Keratinocyte (primary cell): ENCODE results near the gene C10orf90. TPM values are rescaled to one million over a fixed set of nuclear protein-coding genes. Genes with fewer than 3 reads are reported as not detected.

Source experiments
- DNase-seq: peaks from one replicate; pipeline ENCODE4 v3.0.0-alpha.2; 2011; ENCODE audit warnings: low read depth, missing footprints, low spot score
- FAIRE-seq: peaks from 2 replicates; lab custom pipeline; 2011; peaks lifted over from hg19 to GRCh38; lab: Jason Lieb, UNC
- H2AFZ ChIP-seq: 2 replicates; pipeline ENCODE4 v1.6.0; 2012; ENCODE audit warnings: low read length, control low read depth, inconsistent platforms; ENCODE audit not compliant: control insufficient read depth
- H3K27ac ChIP-seq: 2 replicates; pipeline ENCODE4 v1.5.1; 2011; ENCODE audit warnings: low read length; ENCODE audit not compliant: control insufficient read depth, insufficient read depth
- H3K27me3 ChIP-seq: 3 replicates; pipeline ENCODE4 v1.6.0; 2011; ENCODE audit warnings: low read length; ENCODE audit not compliant: control insufficient read depth, insufficient read depth; ENCODE audit errors: extremely low read depth
- H3K36me3 ChIP-seq, 2 experiments: 2 replicates in 1 of 2; 3 replicates in 1 of 2; pipeline ENCODE4 v1.5.1; 2011; ENCODE audit warnings: low read length in 2 of 2, mild to moderate bottlenecking in 1 of 2; ENCODE audit not compliant: control insufficient read depth in 2 of 2, insufficient read depth in 2 of 2; ENCODE audit errors: extremely low read depth in 1 of 2
- H3K4me1 ChIP-seq: 3 replicates; pipeline ENCODE4 v1.5.1; 2011; ENCODE audit warnings: low read length; ENCODE audit not compliant: control insufficient read depth, insufficient read depth; ENCODE audit errors: extremely low read depth
- H3K4me2 ChIP-seq: 3 replicates; pipeline ENCODE4 v1.6.0; 2011; ENCODE audit warnings: low read depth, low read length; ENCODE audit not compliant: control insufficient read depth, insufficient read depth; ENCODE audit errors: extremely low read depth
- H3K4me3 ChIP-seq, 3 experiments: fragments of 200-600 bp in 1 of 3; sonication (generic) in 1 of 3; 2 replicates in 2 of 3; 3 replicates in 1 of 3; pipeline ENCODE4 v1.5.1; 2011 to 2016; ENCODE audit warnings: low read length in 3 of 3, mild to moderate bottlenecking in 3 of 3, control low read depth in 2 of 3, inconsistent platforms in 1 of 3, low read depth in 1 of 3, mixed read lengths in 1 of 3, mixed run types in 1 of 3, moderate library complexity in 1 of 3; ENCODE audit not compliant: control insufficient read depth in 2 of 3, insufficient read depth in 2 of 3; ENCODE audit errors: extremely low read depth in 1 of 3
- H3K79me2 ChIP-seq: 2 replicates; pipeline ENCODE4 v1.6.0; 2012; ENCODE audit warnings: low read length; ENCODE audit not compliant: control insufficient read depth, insufficient read depth
- H3K9ac ChIP-seq: 3 replicates; pipeline ENCODE4 v1.6.0; 2011; ENCODE audit warnings: low read length; ENCODE audit not compliant: control insufficient read depth, insufficient read depth; ENCODE audit errors: extremely low read depth
- H3K9me1 ChIP-seq: 3 replicates; pipeline ENCODE4 v1.6.0; 2011; ENCODE audit warnings: low read length; ENCODE audit not compliant: control insufficient read depth, insufficient read depth; ENCODE audit errors: extremely low read depth
- H3K9me3 ChIP-seq: 2 replicates; pipeline ENCODE4 v1.5.1; 2012; ENCODE audit warnings: low read depth, low read length; ENCODE audit not compliant: control insufficient read depth
- H4K20me1 ChIP-seq: 3 replicates; pipeline ENCODE4 v1.6.0; 2011; ENCODE audit warnings: low read length; ENCODE audit not compliant: control insufficient read depth, insufficient read depth; ENCODE audit errors: extremely low read depth
- CTCF ChIP-seq, 3 experiments: IDR thresholded peaks in 1 of 3; conservative IDR thresholded peaks in 1 of 3; optimal IDR thresholded peaks in 1 of 3; 2 replicates in 2 of 3; 3 replicates in 1 of 3; pipeline versions ENCODE3 to v1.5.1; 2011; ENCODE audit warnings: low read length in 3 of 3, mild to moderate bottlenecking in 3 of 3, moderate library complexity in 2 of 3, control low read depth in 1 of 3, inconsistent platforms in 1 of 3; ENCODE audit not compliant: insufficient read depth in 2 of 3; ENCODE audit errors: extremely low read depth in 1 of 3
- EZH2 ChIP-seq: IDR thresholded peaks from one replicate; pipeline ENCODE4 v1.6.1; 2012; ENCODE audit warnings: inconsistent platforms, mild to moderate bottlenecking, low read length, moderate library complexity
- dilution Hi-C: fragments of 300-500 bp; cut with MboI; formaldehyde crosslinking; loops from one replicate; pipeline ENCODE4 v1.7.0; 2020; ENCODE audit warnings: low sequenced_read_pairs; ENCODE audit not compliant: extremely low pct_ligation_motif_present
- polyA plus RNA-seq, 5 experiments: library from polyadenylated mRNA; depleted of rRNA in 3 of 5; stranded (reverse) in 3 of 5; stranded (forward) in 1 of 5; unstranded in 1 of 5; fragments of >200 nt; gene quantifications; 1 replicate in 1 of 5; 2 replicates in 3 of 5; 3 replicates in 1 of 5; pipeline versions ENCODE4 v1.2.1 to v1.2.3, GENCODE V29; 2011 to 2012; ENCODE audit warnings: missing spikeins in 2 of 5, low read depth in 1 of 5, low replicate concordance in 1 of 5

Gene C10orf90
- polyA plus RNA-seq, 1 donor (not counting 4 experiments of a cell fraction or from before 2014, with no cell fraction given): not detected

GRCh38 chr10:126470991-126471390 lies 199.5 kb downstream of the C10orf90 start:
- no peak overlapping the region for H3K4me3 ChIP-seq
- H3K79me2 ChIP-seq: no peaks in the 10 kb centered on the region
- no peaks in the 10 kb centered on the region for H3K4me1 ChIP-seq
- TF ChIP-seq CTCF (optimal IDR thresholded peaks at IDR 0.05 in 1 of 3, IDR thresholded peaks at IDR 0.05 in 1 of 3, conservative IDR thresholded peaks at IDR 0.05 in 1 of 3; ENCODE audit: extremely low read depth in 1 of 3, insufficient read depth in 2 of 3, low read length in 3 of 3): no peak
- TF ChIP-seq EZH2: no peak
- no peaks in the 10 kb centered on the region for H3K27me3 ChIP-seq
- no peak for DNase-seq
- no peaks in the 10 kb centered on the region for H4K20me1 ChIP-seq
- H2AFZ ChIP-seq: no peak overlapping the region
- FAIRE-seq: no peak
- dilution Hi-C loops: no loop called here
- no peaks in the 10 kb centered on the region for H3K9me3 ChIP-seq
- H3K9ac ChIP-seq: no peak overlapping the region
- H3K4me2 ChIP-seq: no peak overlapping the region
- H3K9me1 ChIP-seq: no peaks in the 10 kb centered on the region
- H3K36me3 ChIP-seq: no peaks in the 10 kb centered on the region
- no peak overlapping the region for H3K27ac ChIP-seq

GRCh38 chr10:126469692-126470091 lies 200.8 kb downstream of the C10orf90 start:
- Histone ChIP-seq H3K4me2 (no peak overlapping the region), H3K9me3 (no peaks in the 10 kb centered on the region), H3K79me2 (no peaks in the 10 kb centered on the region), H2AFZ (no peak overlapping the region), H3K4me3 (no peak overlapping the region), H3K36me3 (no peaks in the 10 kb centered on the region), H4K20me1 (no peaks in the 10 kb centered on the region), H3K27ac (no peak overlapping the region), H3K9me1 (no peaks in the 10 kb centered on the region), H3K9ac (no peak overlapping the region), H3K4me1 (no peaks in the 10 kb centered on the region), H3K27me3 (no peaks in the 10 kb centered on the region)
- dilution Hi-C loops: no loop called here
- no peak for TF ChIP-seq CTCF (optimal IDR thresholded peaks at IDR 0.05 in 1 of 3, IDR thresholded peaks at IDR 0.05 in 1 of 3, conservative IDR thresholded peaks at IDR 0.05 in 1 of 3; ENCODE audit: extremely low read depth in 1 of 3, insufficient read depth in 2 of 3, low read length in 3 of 3)
- no peak for TF ChIP-seq EZH2
- FAIRE-seq (no peak), DNase-seq (no peak)
